ENCODE results near the gene MSS51. TPM values are rescaled to one million over a fixed set of nuclear protein-coding genes. Genes with fewer than 3 reads are reported as not detected.

The MSS51 gene
- total RNA-seq, 1 donor: 2.5 TPM

DNA sequence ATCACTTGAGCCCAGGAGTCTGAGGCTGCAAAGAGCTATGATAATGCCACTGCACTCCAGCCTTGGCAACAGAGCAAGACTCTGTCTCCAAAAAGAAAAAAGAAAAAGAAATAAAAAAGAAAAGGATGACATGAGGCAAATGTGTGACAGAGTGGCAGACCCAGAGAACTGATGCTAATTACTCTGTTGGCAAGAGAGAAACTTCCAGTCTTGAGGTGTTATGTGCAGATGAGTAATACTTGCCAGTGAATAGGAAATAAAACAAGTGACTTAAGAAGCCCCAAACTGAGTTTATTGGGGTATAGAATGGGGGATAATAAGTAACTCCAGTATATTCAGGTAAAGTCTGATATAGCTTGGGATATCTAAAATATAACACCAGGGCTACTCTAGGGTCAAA is 10.1 kb downstream of the MSS51 start:
- no peak for DNase-seq (ENCODE audit: low read depth)
- no peak for TF ChIP-seq CTCF (IDR thresholded peaks at IDR 0.05; ENCODE audit: insufficient read depth, low read length)
- no peak overlapping the region for H3K4me3 ChIP-seq (ENCODE audit: low read depth, low read length)

DNA sequence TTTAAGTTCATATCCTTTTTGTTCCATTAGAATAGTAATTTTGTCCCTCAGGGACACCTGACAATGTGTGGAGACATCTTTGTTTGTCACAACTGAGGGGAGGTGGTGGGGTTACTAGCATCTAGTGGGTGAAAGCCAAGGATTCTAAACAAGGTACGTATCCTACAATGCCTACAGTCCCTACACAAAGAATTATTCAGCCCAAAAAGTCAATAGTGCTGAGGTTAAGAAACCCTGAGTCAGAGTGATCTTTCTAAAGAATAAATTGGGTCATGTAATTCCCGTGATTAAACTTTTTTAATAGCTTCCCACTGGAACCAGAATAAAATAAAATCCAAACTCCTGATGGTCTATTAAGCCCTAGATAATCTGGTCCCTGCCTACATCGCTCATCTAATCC is 16.8 kb downstream of the MSS51 start:
- H3K4me3 ChIP-seq (ENCODE audit: low read depth, low read length): no peak overlapping the region
- no peak for TF ChIP-seq CTCF (IDR thresholded peaks at IDR 0.05; ENCODE audit: insufficient read depth, low read length)
- no peak for DNase-seq (ENCODE audit: low read depth)

DNA sequence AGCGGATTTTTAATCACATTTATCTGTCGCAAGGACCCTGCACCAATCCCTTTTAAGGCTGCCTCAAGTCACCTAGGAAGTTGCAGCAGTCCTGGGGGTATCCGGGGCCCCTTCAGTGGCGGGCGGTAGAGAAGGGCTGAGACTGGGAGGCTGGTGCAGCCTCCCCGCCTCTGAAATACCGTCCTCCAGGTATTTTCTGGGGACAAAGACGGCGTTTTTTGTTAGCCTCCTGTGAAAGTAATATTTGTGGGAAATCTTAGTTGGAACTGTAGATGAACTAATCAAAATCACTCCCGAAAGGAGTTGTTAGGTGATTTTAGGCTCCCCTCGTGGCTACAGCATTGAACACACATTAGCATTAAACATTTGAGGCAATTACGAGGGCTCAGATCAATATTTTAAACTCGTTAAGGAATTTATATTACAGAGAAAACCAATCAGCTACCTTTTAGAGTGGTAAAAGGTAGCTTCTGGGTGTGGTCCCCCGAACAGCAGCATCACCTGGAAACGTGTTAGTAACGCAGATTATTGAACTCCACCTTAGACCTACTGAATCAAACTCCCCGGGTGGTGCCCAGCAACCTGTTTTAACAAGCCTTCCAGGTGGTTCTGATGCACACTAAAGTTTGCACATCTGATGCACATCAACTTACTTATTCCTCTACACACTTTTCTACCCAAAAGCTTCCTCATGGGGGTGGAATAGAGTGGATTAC is 19.0 kb downstream of the MSS51 start:
- DNase-seq (ENCODE audit: low read depth): no peak
- no peak for TF ChIP-seq CTCF (IDR thresholded peaks at IDR 0.05; ENCODE audit: insufficient read depth, low read length)
- peak overlapping the region; percentile 80 for H3K4me3 ChIP-seq (ENCODE audit: low read depth, low read length)

- TF ChIP-seq CTCF (IDR thresholded peaks at IDR 0.05; ENCODE audit: insufficient read depth, low read length): peak; percentile 43
- H3K4me3 ChIP-seq (ENCODE audit: low read depth, low read length): peak within 1 kb of the TSS; percentile 80
- DNase-seq (ENCODE audit: low read depth): peak; percentile 71
Measured at GRCh38 chr10:73413528-73414229, 19.7 kb downstream of the MSS51 start, which contains the start of gene ANXA7. Gene ANXA7, minus strand, starts transcription at chr10:73414058. Its CDS starts 13,202 bp downstream, at chr10:73400856.

- no peak for TF ChIP-seq CTCF (IDR thresholded peaks at IDR 0.05; ENCODE audit: insufficient read depth, low read length)
- DNase-seq (ENCODE audit: low read depth): no peak
- peak overlapping the region; percentile 80 for H3K4me3 ChIP-seq (ENCODE audit: low read depth, low read length)
Measured at GRCh38 chr10:73413108-73413527, 20.2 kb downstream of the MSS51 start.

DNA sequence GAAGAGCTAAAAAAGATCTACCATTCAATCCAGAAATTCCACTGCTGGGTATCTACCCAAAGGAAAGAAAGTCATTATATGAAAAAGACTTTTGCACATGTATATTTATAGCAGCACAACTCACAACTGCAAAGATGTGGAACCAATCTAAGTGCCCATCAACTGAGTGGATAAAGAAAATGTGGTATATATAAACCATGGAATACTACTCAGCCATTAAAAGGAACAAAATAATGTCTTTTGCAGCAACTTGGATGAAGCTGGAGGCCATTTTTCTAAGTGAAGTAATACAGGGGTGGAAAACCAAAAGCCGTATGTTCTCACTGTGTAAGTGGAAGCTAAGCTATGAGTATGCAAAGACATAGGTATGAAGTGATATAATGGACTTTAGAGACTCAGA is 22.5 kb downstream of the MSS51 start:
- DNase-seq (ENCODE audit: low read depth): no peak
- no peak overlapping the region for H3K4me3 ChIP-seq (ENCODE audit: low read depth, low read length)
- TF ChIP-seq CTCF (IDR thresholded peaks at IDR 0.05; ENCODE audit: insufficient read depth, low read length): no peak

All from fibroblast of the aortic adventitia (primary cell).